Measurements from ENCODE around the gene CYB5RL. TPM values are rescaled to one million over a fixed set of nuclear protein-coding genes. Genes with fewer than 3 reads are reported as not detected.
A peak's percentile ranks its signal among the peaks of the same experiment; 100 is the strongest.
"Not testable (repeated sequence)": the region's sequence is repeated elsewhere in the genome, so short reads cannot be mapped to it uniquely, and the experiment has no call there.

CYB5RL gene
- total RNA-seq, 1 donor from 2014 or later, result 16.0 TPM

- Mint-ChIP-seq H3K9me3 (no peaks in the 10 kb centered on the region), H3K4me3 (no peak overlapping the region), H3K27me3 (ENCODE audit: low read depth) (no peaks in the 10 kb centered on the region), H3K4me1 (no peaks in the 10 kb centered on the region), H3K36me3 (ENCODE audit: low read depth) (peaks cover 21% of the 10 kb centered on the region), H3K27ac (ENCODE audit: unreplicated experiment) (no peak overlapping the region)
- TF ChIP-seq CTCF (conservative IDR thresholded peaks at IDR 0.05), result no peak
- DNase-seq (ENCODE audit: low read depth, low spot score), result no peak
Measured at GRCh38 chr1:54212872-54213271, 13.0 kb upstream of the CYB5RL start.

GRCh38 chr1:54207896-54208295 is 8.1 kb upstream of the CYB5RL start:
- H3K36me3 Mint-ChIP-seq (ENCODE audit: low read depth), result peaks cover 17% of the 10 kb centered on the region
- DNase-seq (ENCODE audit: low read depth, low spot score); H3K27ac Mint-ChIP-seq (ENCODE audit: unreplicated experiment); H3K4me1 Mint-ChIP-seq; H3K4me3 Mint-ChIP-seq; H3K9me3 Mint-ChIP-seq; H3K27me3 Mint-ChIP-seq (ENCODE audit: low read depth): not testable (repeated sequence)

- peaks cover 17% of the 10 kb centered on the region for H3K36me3 Mint-ChIP-seq (ENCODE audit: low read depth)
- no peaks in the 10 kb centered on the region for H3K27me3 Mint-ChIP-seq (ENCODE audit: low read depth)
- DNase-seq (ENCODE audit: low read depth, low spot score), result no peak
- H3K27ac Mint-ChIP-seq (ENCODE audit: unreplicated experiment), result no peak overlapping the region
- no peak overlapping the region for H3K4me3 Mint-ChIP-seq
- no peaks in the 10 kb centered on the region for H3K9me3 Mint-ChIP-seq
- H3K4me1 Mint-ChIP-seq, result peaks cover 4% of the 10 kb centered on the region
- no peak for TF ChIP-seq CTCF (conservative IDR thresholded peaks at IDR 0.05)
Measured at GRCh38 chr1:54207287-54207686, 7.5 kb upstream of the CYB5RL start.

- H3K36me3 Mint-ChIP-seq (ENCODE audit: low read depth), result peaks cover 11% of the 10 kb centered on the region
- H3K9me3 Mint-ChIP-seq, result no peaks in the 10 kb centered on the region
- no peak overlapping the region for H3K4me3 Mint-ChIP-seq
Measured at GRCh38 chr1:54204199-54204598, 4.4 kb upstream of the CYB5RL start.

GRCh38 chr1:54200519-54200997 is 728 bp upstream of the CYB5RL start:
- DNase-seq (ENCODE audit: low read depth, low spot score), result no peak
- Mint-ChIP-seq H3K4me1 (peaks cover 34% of the 10 kb centered on the region), H3K4me3 (peak overlapping the region; percentile 93), H3K27me3 (ENCODE audit: low read depth) (no peaks in the 10 kb centered on the region), H3K36me3 (ENCODE audit: low read depth) (peaks cover 5% of the 10 kb centered on the region), H3K9me3 (no peaks in the 10 kb centered on the region), H3K27ac (ENCODE audit: unreplicated experiment) (peak overlapping the region; percentile 97)
- TF ChIP-seq CTCF (conservative IDR thresholded peaks at IDR 0.05), result no peak

More at GRCh38 chr1:54204199-54204598, 4.4 kb upstream of the CYB5RL start:
- no peak for TF ChIP-seq CTCF (conservative IDR thresholded peaks at IDR 0.05)
- no peak for DNase-seq (ENCODE audit: low read depth, low spot score)
- peaks cover 30% of the 10 kb centered on the region for H3K4me1 Mint-ChIP-seq
- no peaks in the 10 kb centered on the region for H3K27me3 Mint-ChIP-seq (ENCODE audit: low read depth)
- no peak overlapping the region for H3K27ac Mint-ChIP-seq (ENCODE audit: unreplicated experiment)

- Mint-ChIP-seq H3K36me3 (ENCODE audit: low read depth) (no peaks in the 10 kb centered on the region), H3K9me3 (no peaks in the 10 kb centered on the region), H3K27ac (ENCODE audit: unreplicated experiment) (no peak overlapping the region), H3K4me1 (peaks cover 34% of the 10 kb centered on the region), H3K4me3 (peak overlapping the region; percentile 93), H3K27me3 (ENCODE audit: low read depth) (no peaks in the 10 kb centered on the region)
- no peak for DNase-seq (ENCODE audit: low read depth, low spot score)
- no peak for TF ChIP-seq CTCF (conservative IDR thresholded peaks at IDR 0.05)
Measured at GRCh38 chr1:54199151-54199764, 572 bp downstream of the CYB5RL start.
